GM19467 (cell line): ENCODE results near the gene PNCK.

Experiments
- ATAC-seq: cut with Tn5 transposase; IDR thresholded peaks from one replicate; pipeline ENCODE4 v1.9.1; 2021; ENCODE audit warnings: mild to moderate bottlenecking, moderate library complexity; ENCODE audit not compliant: unreplicated experiment

PNCK gene

DNA sequence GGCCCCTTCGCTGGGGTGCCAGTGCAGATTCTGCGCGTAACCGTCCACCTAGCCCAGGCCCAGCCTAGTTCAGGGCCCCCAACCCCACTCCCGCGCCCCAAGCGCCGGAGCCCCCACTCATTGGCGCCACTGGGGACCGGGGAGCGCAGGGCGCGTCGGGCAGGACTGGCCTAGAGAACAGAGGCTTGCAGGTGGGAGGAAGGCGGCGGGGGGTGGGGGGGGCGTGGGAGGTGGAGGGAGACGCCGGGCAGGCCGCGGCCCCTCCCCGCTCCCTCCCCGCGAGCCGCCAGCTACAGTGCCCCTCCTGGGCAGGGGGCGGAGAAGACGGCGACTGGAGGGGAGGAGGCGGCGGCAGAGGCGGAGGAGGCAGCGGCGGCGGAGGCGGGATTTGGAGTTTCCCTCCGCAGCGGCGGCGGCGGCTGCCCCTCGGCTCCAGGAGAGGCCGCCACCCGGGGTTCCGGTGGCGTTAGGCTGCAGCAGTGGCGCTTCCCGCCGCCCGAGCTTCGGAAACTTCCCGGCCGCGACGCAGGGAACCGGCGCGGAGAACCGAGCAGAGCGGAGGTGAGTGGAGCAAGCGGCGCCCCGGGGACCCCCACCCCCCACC, 31.5 kb downstream of the PNCK start:
- ATAC-seq = no peak

DNA sequence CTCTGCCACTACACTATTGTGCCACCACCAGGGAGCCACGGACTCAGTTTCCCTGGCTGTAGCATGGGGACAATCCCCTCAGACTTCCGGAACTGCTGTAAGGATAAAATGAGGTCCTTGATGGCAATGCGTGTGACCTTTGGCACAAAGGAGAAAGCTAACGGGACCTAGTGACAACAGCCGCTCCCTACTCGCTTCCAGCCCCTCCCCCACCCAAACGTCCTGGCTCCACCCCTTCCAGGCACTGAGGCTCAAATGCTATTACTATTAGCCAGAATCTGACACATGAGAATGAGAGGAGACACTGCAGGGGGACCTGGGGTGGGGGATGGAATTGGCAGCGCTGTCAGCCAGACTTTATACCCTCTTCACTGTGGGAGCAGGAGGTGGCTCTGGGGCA, 32.0 kb downstream of the PNCK start:
- no peak for ATAC-seq

DNA sequence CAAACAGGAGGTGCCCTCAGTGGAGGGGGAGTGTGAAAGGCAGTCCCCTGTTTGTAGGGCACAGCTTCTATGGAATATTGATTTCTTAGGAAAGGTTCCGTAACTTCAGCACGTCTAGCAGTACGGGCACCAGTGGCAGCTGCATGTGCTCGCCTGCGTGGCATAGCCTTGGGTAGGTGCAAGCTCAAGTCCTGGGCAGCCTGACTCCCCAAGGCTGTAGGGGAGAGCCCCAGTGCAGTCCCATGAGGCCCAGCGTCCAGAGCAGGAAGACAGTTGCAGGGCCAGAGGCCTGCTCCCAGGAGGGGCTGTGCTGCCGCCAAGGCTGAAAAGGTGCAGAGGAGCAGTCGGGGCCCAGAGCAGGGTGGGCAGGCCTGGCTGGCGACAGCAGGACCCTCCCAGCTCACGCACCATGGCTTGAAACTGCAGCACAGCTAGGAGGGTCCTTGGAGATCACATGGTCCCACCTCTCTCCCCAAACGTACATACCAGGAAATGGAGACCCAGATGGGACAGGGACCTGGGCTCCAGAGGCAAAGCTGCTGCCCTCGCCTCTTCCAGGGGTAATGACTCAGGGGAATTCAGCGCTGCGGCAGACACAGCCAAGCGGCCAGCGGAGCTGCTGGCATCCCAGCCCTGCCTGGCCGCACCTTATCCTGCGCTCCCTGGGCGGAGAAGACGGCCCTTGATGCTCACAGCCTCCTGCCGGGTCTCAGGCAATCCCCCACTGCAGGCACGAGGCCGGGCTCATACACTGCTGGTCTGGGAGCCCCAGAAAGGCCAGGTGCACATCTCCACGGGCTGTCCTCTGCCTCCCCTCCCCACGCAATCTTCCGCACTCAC, 32.7 kb downstream of the PNCK start:
- no peak for ATAC-seq

DNA sequence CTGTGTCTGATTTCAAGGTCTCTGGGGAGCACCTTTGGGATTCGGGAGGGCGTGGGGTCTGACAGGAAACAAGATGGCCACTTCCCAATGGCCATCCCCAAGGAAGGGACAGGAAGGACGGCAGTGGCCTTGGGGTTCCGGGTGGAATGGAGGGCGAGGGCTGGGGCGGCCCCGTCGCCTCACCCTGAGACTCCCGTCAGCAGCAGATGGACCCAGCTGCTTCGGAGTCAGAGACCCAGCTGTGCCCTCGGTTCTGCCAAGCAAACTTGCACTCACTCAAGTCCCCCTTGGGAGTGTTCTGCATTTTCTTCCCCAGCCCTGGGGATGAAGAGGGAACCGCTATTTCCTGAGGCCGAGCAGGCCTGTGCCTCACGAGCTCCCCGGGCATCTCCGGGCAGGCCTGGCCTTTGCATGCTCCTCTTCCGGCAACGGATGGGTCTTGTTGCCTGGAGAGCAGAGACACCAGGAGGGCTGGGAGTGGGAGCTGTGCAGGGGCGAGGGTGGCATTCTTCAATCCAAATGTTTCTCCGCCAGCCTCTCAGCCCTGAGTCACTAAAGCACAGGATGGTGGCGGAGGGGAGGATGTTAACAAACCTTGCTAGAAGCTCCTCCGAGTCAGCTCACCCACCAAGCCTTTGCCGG, 33.4 kb downstream of the PNCK start:
- ATAC-seq = no peak

GRCh38 chrX:153639177-153640044, 34.2 kb downstream of the PNCK start:
- no peak for ATAC-seq

DNA sequence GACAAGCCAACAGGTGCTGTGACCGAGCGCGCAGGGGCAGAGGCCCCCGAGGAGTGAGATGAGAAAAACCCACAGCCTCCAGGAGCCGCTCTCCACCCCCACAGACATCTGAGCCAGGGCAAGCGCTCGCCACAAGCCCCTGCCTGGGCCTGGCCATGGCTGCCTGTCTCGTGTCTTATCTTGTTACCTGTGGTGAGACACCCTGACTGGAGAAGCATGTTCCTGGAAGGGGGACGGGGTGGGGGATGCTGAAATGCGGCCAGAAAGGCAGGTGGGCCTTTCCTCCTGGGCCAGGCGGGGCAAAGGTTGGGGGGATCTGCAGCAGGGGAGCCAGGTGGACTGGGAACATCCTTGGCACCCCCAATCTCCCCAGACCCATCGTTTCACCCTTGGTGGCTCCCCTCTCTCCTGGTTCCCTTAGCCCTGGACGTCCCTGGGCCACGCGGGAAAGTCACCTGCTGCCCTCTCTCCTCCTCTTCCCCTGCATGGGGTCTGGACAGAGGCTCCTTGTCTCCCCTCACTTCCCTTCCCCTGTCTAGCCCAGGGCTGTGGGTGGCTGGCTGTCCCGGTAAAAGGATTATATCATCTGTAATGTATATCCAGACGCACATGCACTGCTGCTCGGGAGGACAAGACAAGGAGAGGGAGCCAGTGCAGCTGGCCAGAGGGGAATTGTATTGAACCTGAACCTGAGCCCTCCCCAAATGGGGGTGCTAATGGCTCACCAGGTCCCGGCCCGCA, 35.0 kb downstream of the PNCK start:
- no peak for ATAC-seq

DNA sequence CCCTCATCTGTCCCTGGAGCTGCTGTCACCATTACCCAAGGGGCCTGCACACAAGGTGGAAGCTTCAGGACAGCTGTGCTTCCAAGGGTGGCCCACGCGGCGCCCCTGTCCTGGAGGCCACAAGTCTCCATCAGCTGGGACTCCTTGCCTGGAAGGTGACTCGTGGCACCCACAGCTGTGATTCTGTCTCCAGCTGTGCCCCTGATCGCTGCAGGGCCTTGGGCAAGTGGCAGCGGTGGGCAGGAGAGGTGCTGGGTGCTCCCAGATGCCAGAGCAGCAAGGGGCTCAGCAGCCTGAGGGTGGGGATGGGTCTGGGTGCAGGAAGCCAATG, 35.6 kb downstream of the PNCK start:
- no peak for ATAC-seq

- no peak for ATAC-seq
These were observed 36.2 kb downstream of the PNCK start for GRCh38 chrX:153637121-153638040.

GRCh38 chrX:153636716-153637115, 36.9 kb downstream of the PNCK start:
- no peak for ATAC-seq

DNA sequence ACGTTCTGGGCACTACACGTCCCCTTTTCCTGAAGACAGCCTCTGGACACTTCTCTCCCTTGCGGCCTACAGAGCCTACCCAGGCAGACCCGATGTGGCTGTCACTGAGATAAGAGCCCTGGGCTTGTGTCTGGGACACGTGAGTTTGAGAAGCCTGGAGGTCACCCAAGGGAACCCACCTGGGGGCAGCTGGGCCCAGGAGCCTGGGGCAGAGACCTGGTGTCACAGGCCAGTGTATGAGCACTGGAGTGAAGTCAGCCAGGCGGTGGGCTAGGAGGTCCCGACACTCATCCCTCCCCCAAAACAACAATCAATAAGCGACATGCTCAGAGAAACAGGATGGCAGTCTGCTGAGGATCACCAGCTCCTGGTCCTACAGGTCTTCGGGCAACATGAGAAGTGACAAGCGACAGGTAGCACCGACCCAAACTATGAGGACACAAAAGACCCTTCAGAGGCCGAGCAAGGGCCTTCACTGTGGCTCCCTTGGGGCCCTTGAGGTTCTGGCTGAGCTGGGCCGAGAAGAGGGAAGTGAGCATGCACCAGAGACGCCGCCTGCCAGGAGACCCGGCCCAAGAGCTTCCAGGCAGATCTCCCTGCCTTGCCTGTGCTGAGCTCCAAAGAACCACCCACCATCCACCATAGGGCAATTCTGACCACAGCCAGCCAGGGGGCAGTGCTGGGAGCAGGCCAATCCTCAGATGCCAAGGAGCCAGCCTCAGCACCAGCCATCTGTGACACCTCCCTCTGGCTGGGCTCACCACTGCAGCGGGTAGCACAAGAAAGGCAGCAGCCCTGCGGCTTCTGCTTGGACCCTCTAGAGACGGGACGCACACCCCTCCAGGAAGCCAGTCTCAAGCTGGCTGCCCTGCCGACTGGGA, 37.6 kb downstream of the PNCK start:
- ATAC-seq = no peak

- ATAC-seq = no peak
These were observed 38.2 kb downstream of the PNCK start for GRCh38 chrX:153635388-153635787.

- no peak for ATAC-seq
These were observed 38.8 kb downstream of the PNCK start for GRCh38 chrX:153634832-153635231.

DNA sequence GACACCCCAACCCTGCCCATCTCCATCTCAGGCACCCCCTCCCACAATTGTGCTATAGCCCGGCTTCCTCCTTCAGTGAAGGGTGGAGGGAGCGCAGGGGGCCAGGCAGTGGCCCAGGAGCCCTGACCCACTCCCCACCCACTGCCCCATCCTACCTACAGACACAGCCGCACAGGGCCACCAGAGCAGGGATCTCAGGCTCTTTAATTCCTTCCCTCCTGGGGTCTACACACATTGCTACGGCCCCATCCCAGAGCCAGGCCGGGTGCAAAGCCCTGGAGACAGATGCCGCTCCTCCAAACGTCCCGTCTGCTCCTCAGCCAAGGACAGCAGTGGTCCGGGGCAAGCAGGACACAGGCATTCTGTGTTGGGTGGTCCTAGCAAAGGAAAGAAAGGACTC, 39.4 kb downstream of the PNCK start:
- no peak for ATAC-seq

DNA sequence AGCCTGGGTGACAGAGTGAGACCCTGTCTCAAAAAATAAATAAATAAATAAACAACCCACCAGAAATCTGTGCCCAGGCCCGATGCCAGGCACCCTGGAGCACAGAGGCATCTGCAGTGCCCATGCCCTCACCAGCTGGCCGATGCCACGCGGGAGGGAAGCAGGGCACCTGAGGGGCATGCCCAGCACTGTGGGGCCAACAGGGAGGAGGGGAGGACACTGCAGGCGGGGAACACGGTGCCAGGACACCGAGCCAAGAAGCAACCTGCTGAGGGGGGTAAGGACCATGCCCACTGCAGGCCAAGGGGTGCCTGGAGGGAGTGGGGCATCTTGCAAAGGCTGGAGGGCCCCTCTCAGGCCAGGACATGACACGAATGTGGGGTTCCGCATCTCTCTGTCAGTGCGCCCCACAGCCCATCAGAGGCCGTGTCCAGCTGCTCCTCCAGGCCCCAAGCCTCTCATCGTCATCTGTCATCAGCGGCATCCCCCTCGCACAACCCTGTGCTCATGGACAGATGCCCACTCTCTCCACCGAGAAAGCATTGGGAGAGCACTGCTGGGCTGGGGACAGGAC, 39.9 kb downstream of the PNCK start:
- ATAC-seq = no peak

DNA sequence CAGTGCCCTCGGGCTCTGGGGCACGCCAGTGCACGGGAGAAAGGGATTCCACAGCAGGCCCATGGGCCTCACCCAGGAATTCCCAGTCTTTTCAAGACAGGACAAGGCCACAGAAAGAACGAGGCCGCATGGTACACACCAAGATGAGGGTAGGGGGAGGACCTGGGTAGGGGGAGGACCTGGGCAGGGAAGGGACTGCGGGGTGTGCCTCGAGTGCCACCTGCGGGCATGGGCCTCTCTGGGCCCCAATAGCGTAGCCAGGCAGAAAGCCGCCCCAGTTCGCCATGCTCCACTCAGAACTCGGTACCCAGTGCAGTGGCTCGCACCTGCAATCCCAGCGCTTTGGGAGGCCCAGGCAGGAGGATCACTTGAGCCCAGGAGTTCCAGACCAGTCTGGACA, 40.6 kb downstream of the PNCK start:
- no peak for ATAC-seq

DNA sequence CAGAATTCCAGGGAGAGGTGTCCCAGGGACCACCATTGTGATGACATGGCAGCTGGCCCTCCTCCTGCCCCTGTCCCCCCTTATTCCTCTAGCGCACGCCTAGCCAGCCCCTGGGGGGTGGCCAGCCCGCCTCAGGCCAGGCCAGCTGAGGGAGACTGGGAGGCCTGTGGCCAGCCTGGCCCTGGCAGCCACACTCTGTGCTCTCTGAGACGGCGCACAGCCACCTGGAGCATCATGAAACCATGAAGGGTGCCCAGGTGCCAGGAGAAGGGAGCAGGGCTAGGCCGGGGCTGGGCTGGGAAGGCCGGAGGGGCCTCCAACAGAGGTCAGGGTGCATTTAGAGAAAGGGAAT, 41.0 kb downstream of the PNCK start:
- ATAC-seq = no peak

DNA sequence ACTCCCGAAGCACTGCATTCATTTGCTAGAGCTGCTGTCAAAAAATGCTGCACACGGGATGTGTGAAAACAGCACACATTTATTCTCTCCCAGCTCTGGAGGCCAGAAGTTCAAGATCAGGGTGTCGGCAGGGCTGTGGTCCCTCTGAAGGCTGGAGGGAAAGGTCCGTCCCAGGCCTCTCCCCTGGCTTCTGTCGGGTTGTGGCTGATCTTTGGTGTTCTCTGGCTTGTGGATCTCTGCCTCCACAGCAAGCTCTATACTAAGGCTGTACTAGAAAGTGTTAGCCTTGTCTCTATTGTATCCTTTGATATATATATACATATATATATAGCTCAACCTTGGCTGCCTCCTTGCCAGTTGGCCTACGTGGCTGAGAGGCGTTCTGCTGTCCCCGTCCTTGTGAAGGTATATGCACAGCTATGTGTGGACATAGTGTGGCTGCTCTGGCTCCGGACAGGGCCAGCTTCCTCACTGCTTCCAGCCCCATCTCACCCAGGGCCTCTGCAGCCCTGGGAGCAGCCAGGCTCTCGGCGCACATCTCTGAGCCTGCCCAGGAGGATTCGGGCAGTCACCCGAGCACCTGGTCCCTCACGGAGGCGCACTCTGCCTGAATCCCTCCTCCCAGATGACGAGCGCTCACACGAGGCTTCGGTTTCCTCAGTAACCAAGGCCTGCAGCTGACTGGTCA, 41.6 kb downstream of the PNCK start:
- ATAC-seq = no peak

DNA sequence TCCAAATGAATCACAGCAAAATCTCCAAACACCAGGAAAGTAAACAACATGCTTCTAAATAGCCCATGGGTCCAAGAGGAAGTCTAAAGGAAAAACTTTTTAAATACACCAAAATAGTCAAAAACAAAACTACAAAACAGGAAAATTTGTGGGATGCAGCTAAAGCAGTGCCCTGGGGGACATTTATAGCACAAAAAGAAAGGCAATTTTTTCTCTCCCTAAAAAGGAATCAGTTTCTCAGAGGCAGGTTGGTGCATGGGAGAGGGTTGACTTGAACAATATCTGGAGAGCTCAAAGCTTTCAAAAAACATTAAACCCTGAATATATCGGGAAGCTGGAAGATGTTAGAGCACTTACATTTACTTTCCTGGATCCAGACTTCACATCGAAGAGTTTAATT, 42.3 kb downstream of the PNCK start:
- no peak for ATAC-seq
